HG03460 (cell line): ENCODE data around the gene RNF187.
"Not testable (repeated sequence)": the region's sequence is repeated elsewhere in the genome, so short reads cannot be mapped to it uniquely, and the experiment has no call there.

Source experiments
- ATAC-seq: cut with Tn5 transposase; IDR thresholded peaks from one replicate; pipeline ENCODE4 v1.9.1; 2021; ENCODE audit not compliant: unreplicated experiment

The RNF187 gene

GRCh38 chr1:228459091-228459993 is 27.8 kb upstream of the RNF187 start:
- ATAC-seq = peak; percentile 24

- ATAC-seq = no peak
Measured at GRCh38 chr1:228460821-228461220, 26.4 kb upstream of the RNF187 start.

- no peak for ATAC-seq
Measured at GRCh38 chr1:228462560-228462959, 24.6 kb upstream of the RNF187 start.

- no peak for ATAC-seq
Measured at GRCh38 chr1:228463009-228463558, 24.1 kb upstream of the RNF187 start.

- ATAC-seq = peak; percentile 51
Measured at GRCh38 chr1:228463559-228464455, 23.4 kb upstream of the RNF187 start.

GRCh38 chr1:228464487-228464983 is 22.6 kb upstream of the RNF187 start:
- peak; percentile 86 for ATAC-seq

- no peak for ATAC-seq
Measured at GRCh38 chr1:228465141-228465540, 22.0 kb upstream of the RNF187 start.

GRCh38 chr1:228465571-228466146 is 21.5 kb upstream of the RNF187 start:
- ATAC-seq = no peak

GRCh38 chr1:228468188-228468587 is 19.0 kb upstream of the RNF187 start:
- not testable (repeated sequence) for ATAC-seq

GRCh38 chr1:228469413-228470162 is 17.6 kb upstream of the RNF187 start:
- no peak for ATAC-seq

- no peak for ATAC-seq
Measured at GRCh38 chr1:228471154-228471761, 15.9 kb upstream of the RNF187 start.

- no peak for ATAC-seq
Measured at GRCh38 chr1:228471762-228472398, 15.3 kb upstream of the RNF187 start.

- ATAC-seq = no peak
Measured at GRCh38 chr1:228472655-228473054, 14.5 kb upstream of the RNF187 start.

- ATAC-seq = no peak
Measured at GRCh38 chr1:228474507-228474906, 12.7 kb upstream of the RNF187 start.

GRCh38 chr1:228475812-228476211 is 11.4 kb upstream of the RNF187 start:
- no peak for ATAC-seq

GRCh38 chr1:228477263-228477662 is 9.9 kb upstream of the RNF187 start:
- ATAC-seq = no peak

GRCh38 chr1:228478326-228478725 is 8.9 kb upstream of the RNF187 start:
- ATAC-seq = no peak

- ATAC-seq = peak; percentile 72
Measured at GRCh38 chr1:228478912-228479711, 8.1 kb upstream of the RNF187 start.
